ENCODE results near the gene NLGN1.
A peak's percentile ranks its signal among the peaks of the same experiment; 100 is the strongest.

NLGN1 gene

DNA sequence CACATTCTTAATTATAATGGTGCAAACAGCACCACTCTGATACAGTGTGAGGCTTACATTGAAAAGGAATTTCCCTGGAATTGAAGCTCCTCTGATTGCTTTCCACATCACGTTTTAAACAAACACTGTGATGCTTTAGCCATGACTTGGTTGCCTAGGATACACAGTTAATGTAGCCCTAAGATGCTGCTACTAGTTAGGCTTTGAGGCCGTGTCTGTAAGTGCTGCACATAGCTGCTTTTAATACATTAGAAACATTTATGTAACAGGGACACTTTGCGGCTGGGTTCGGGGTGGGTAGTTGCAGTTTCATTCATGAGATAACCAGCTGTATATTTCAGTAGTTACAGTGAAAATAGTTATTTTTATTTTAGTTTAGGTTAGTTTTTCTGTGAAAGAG, 334.7 kb downstream of the NLGN1 start:
- no peaks in the 10 kb centered on the region for H3K9me3 ChIP-seq (ENCODE audit: low read length)
- no peak overlapping the region for H3K4me3 ChIP-seq (ENCODE audit: low read depth, low read length, poor library complexity, severe bottlenecking)
- no peaks in the 10 kb centered on the region for H3F3A ChIP-seq (ENCODE audit: insufficient read depth, low read length)
- no peak overlapping the region for H3K9ac ChIP-seq (ENCODE audit: low read length)
- H3K36me3 ChIP-seq (ENCODE audit: insufficient read depth, low read length): no peaks in the 10 kb centered on the region
- no peak overlapping the region for H3K4me2 ChIP-seq (ENCODE audit: low read length)
- no peak overlapping the region for H2AFZ ChIP-seq (ENCODE audit: low read length)
- no peaks in the 10 kb centered on the region for H3K9me2 ChIP-seq (ENCODE audit: low read depth, low read length)
- TF ChIP-seq CTCF (IDR thresholded peaks at IDR 0.05; ENCODE audit: low read length): no peak
- no peaks in the 10 kb centered on the region for H3K27me3 ChIP-seq (ENCODE audit: insufficient read depth, low read length)
- no peaks in the 10 kb centered on the region for H4K20me1 ChIP-seq (ENCODE audit: insufficient read depth, low read length)
- H3K27ac ChIP-seq (ENCODE audit: low read depth, low read length, poor library complexity, severe bottlenecking): no peak overlapping the region
- H3K79me2 ChIP-seq (ENCODE audit: insufficient read depth, low read length): no peaks in the 10 kb centered on the region
- no peaks in the 10 kb centered on the region for H3K4me1 ChIP-seq (ENCODE audit: insufficient read depth, low read length, severe bottlenecking)

- H3K79me2 ChIP-seq (ENCODE audit: insufficient read depth, low read length): no peaks in the 10 kb centered on the region
- no peak overlapping the region for H3K9ac ChIP-seq (ENCODE audit: low read length)
- TF ChIP-seq CTCF (IDR thresholded peaks at IDR 0.05; ENCODE audit: low read length): peak; percentile 47; the same call in 1 of the 2 replicates
- no peak for TF ChIP-seq EZH2 (IDR thresholded peaks at IDR 0.05; ENCODE audit: borderline replicate concordance, low read length)
- no peaks in the 10 kb centered on the region for H3K27me3 ChIP-seq (ENCODE audit: insufficient read depth, low read length)
- H3K36me3 ChIP-seq (ENCODE audit: insufficient read depth, low read length): no peaks in the 10 kb centered on the region
- no peak overlapping the region for H2AFZ ChIP-seq (ENCODE audit: low read length)
- no peak overlapping the region for H3K4me2 ChIP-seq (ENCODE audit: low read length)
- H3K27ac ChIP-seq (ENCODE audit: low read depth, low read length, poor library complexity, severe bottlenecking): no peak overlapping the region
- H3K4me1 ChIP-seq (ENCODE audit: insufficient read depth, low read length, severe bottlenecking): no peaks in the 10 kb centered on the region
- no peaks in the 10 kb centered on the region for H3K9me2 ChIP-seq (ENCODE audit: low read depth, low read length)
- H3K4me3 ChIP-seq (ENCODE audit: low read depth, low read length, poor library complexity, severe bottlenecking): no peak overlapping the region
- no peaks in the 10 kb centered on the region for H3K9me3 ChIP-seq (ENCODE audit: low read length)
- no peaks in the 10 kb centered on the region for H3F3A ChIP-seq (ENCODE audit: insufficient read depth, low read length)
- H4K20me1 ChIP-seq (ENCODE audit: insufficient read depth, low read length): no peaks in the 10 kb centered on the region
Observed at GRCh38 chr3:173733029-173733652, 335.6 kb downstream of the NLGN1 start.

DNA sequence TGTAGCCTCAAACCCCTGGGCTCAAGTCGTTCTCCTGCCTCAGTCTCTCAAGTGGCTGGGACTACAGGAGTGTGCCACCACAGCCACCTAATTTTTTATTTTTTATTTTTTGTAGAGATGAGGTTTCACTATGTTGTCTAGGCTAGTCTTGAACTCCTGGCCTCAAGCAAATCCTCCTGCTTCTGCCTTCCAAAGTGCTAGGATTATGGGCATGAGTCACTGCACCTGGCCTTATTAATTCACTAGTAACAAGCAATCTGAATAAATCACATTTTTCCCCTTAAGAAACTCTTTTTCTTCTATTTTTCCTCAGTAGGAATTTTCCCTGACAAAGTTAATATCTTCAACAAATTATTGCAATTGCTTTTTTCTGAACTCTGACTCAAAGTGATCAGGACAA, 336.9 kb downstream of the NLGN1 start:
- Histone ChIP-seq H3K27ac (ENCODE audit: low read depth, low read length, poor library complexity, severe bottlenecking) (no peak overlapping the region), H3K9ac (ENCODE audit: low read length) (no peak overlapping the region), H3K4me3 (ENCODE audit: low read depth, low read length, poor library complexity, severe bottlenecking) (no peak overlapping the region), H3K27me3 (ENCODE audit: insufficient read depth, low read length) (no peaks in the 10 kb centered on the region), H3K36me3 (ENCODE audit: insufficient read depth, low read length) (no peaks in the 10 kb centered on the region), H3F3A (ENCODE audit: insufficient read depth, low read length) (no peaks in the 10 kb centered on the region), H3K4me2 (ENCODE audit: low read length) (no peak overlapping the region), H3K9me2 (ENCODE audit: low read depth, low read length) (no peaks in the 10 kb centered on the region), H3K79me2 (ENCODE audit: insufficient read depth, low read length) (no peaks in the 10 kb centered on the region), H4K20me1 (ENCODE audit: insufficient read depth, low read length) (no peaks in the 10 kb centered on the region), H3K4me1 (ENCODE audit: insufficient read depth, low read length, severe bottlenecking) (no peaks in the 10 kb centered on the region), H2AFZ (ENCODE audit: low read length) (no peak overlapping the region), H3K9me3 (ENCODE audit: low read length) (no peaks in the 10 kb centered on the region)
- TF ChIP-seq EZH2 (IDR thresholded peaks at IDR 0.05; ENCODE audit: borderline replicate concordance, low read length) (no peak), CTCF (IDR thresholded peaks at IDR 0.05; ENCODE audit: low read length) (no peak)

Data from OCI-LY1 (cell line).